Stimulated activated CD4-positive, alpha-beta T cell treated with anti-CD3 and anti-CD28 coated beads, Interleukin-2, amount 100 ng/mL, for 4 hours (primary cell): Measurements from ENCODE around the gene AWAT1.
"Not testable (repeated sequence)": the region's sequence is repeated elsewhere in the genome, so short reads cannot be mapped to it uniquely, and the experiment has no call there.

Experiments used
- DNase-seq: peaks from one replicate; pipeline ENCODE4 v3.0.0-alpha.2; 2020; ENCODE audit warnings: low read depth

AWAT1 gene

DNA sequence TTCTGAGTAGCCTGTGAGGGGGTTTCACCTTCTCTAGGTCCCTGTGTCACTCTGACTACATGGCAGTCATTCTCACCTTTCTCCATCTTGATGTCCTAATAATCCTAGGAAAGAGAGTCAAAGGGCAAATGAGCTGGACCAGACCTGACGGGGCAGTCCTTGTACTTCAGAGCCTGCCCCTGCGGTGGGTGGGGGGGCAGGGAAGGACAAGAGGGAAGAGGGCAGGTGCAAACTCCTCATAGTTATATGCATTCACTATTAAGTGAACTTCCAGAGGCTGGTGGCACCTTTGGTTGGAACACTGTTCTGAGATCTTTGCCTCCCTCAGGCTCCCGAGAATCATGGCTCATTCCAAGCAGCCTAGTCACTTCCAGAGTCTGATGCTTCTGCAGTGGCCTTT lies at the start of gene AWAT1:
Gene AWAT1, plus strand, starts transcription at position 301 of the 400 bp plus-strand sequence. Its CDS starts 41 bp downstream, at position 342.
- DNase-seq, result no peak

DNA sequence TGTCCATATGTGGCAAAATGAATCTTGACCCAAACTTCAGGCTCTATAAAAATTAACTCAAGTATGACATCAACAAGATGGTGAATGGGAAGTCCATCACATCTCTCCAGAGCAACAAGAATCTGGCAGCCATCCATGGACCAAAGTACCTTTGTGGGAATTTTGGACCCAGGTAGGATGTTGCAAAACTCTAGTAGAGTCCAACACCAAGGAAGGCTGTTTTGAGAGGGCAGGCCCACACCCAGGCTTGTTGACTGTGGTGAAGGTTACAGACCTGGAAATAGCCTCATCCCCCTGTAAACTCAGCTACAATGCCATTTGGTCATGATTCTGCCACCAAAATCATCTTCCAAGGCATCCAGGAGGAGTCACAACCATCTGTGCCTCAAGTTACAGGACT lies 44.2 kb upstream of the AWAT1 start:
- DNase-seq, result no peak

- DNase-seq, result peak; percentile 52
These were observed 37.3 kb upstream of the AWAT1 start for GRCh38 chrX:70196961-70197720.

DNA sequence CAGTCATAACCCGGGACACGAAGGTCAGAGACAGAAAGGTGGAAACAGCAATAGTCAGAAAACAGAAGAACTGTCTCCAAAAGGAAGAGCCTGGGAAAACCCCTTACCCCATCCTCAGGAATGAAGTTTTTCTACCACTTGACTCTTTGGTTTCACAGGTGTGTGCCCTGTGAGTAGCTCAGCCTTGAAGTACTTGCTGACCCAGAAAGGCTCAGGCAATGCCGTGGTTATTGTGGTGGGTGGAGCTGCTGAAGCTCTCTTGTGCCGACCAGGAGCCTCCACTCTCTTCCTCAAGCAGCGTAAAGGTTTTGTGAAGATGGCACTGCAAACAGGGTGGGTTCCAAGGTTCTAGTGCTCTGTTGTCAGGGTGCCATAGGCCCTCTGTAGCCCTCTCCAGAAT lies 32.7 kb upstream of the AWAT1 start:
- DNase-seq, result no peak

GRCh38 chrX:70208479-70208878 lies 26.0 kb upstream of the AWAT1 start:
- DNase-seq, result no peak

DNA sequence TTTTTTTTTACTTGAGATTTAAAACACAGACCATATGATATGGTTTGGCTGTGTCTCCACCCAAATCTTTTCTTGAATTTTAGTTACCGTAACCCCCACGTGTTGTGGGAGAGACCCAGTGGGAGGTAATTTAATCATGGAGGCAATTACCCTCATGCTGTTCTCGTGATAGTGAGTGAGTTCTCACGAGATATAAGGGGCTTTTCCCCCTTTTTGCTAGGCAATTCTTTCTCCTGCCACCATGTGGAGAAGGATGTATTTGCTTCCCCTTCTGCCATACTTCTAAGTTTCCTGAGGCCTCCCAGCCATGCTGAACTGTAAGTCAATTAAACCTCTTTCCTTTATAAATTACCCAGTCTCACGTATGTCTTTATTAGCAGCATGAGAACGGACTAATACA lies 24.9 kb upstream of the AWAT1 start:
- not testable (repeated sequence) for DNase-seq

- DNase-seq, result no peak
These were observed 14.3 kb upstream of the AWAT1 start for GRCh38 chrX:70219938-70220764.

DNA sequence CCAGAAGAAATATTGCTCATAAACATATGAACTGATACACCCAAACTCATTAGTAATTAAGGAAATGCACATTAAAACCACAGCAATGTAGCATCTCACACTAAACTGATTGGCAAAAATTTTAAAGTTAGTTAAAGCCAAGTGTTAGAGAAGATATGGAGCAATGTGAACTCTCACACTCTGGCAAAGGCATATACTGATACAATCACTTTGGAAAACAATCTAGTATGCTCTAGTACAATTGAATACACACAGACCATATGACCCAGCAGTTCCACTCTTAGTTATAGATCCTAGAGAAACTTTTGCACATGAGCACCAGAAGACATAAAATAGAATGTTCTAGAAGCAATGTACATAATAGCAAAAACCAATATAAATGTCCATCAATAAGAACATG lies 8.4 kb upstream of the AWAT1 start:
- no peak for DNase-seq

- no peak for DNase-seq
These were observed 7.8 kb upstream of the AWAT1 start for GRCh38 chrX:70226687-70227086.

- no peak for DNase-seq
These were observed 2.8 kb upstream of the AWAT1 start for GRCh38 chrX:70231666-70232065.

- no peak for DNase-seq
These were observed 6.3 kb downstream of the AWAT1 start for GRCh38 chrX:70240751-70241150.

DNA sequence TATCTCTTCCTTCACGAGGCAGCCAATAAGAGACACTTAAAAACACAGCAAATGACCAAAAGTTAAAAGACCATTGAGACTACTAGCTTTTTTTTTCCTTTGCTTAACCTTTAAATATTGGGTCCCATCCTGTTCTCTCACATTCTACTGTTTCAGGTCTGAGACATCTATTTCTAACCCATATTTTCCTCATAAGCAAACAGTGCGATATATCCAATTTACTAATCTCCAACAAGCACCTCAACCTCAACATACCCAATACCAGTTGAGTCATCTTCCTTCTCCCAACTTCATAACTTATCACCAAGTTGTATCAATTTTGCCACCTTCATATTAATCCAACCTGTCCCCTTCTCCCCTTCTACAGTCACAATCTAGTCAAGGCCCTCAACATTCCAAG lies 7.0 kb downstream of the AWAT1 start:
- no peak for DNase-seq

DNA sequence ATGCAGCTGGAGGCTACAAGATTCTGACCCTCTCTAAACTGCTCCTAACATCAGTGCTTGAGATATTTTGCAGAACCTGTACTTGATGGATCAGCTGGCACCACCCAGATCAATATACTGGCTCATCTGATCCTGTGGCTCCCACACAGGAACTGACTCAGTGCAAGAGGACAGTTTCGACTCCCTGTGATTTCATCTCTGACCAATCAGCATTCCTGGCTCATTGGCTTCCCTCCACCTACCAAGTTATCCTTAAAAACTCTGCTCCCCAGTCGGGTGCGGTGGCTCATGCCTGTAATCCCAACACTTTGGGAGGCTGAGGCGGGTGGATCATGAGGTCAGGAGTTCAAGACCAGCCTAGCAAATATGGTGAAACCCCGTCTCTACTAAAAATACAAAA lies 9.1 kb downstream of the AWAT1 start:
- not testable (repeated sequence) for DNase-seq

DNA sequence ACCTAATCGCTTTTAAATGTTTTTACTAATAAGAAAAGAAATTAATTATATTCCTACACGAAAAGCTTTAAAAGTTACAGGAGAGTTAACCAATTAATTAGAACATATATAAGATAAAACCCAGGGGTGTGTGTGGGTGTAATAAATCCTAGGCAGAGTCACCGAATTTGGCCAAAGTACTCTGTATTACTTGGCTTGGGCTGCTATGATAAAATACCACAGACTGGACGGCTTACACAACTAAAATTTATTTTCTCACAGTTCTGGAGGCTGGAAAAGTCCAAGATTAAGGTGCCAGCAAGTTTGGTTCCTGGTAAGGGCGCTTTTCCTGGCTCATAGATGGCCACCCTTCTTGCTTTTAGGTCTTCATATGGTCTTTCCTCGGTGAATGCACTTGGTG lies 10.4 kb downstream of the AWAT1 start:
- no peak for DNase-seq

DNA sequence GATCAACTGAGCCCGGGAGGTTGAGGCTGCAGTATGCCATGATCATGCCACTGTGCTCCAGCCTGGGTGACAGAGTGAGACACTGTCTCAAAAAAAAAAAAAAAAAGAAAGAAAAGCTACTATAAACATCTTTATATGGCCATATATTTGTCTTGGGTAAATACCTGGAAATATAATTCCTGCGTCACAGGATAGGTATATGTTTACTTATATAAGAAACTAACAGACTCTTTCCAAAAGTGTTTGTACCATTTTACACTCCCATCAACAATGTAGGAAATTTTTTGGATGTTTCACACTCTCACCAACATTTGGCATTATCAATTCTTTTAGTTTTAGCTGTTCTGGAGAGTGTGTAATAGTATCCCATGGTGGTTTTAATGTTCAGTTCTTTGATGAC lies 12.8 kb downstream of the AWAT1 start:
- DNase-seq, result no peak

DNA sequence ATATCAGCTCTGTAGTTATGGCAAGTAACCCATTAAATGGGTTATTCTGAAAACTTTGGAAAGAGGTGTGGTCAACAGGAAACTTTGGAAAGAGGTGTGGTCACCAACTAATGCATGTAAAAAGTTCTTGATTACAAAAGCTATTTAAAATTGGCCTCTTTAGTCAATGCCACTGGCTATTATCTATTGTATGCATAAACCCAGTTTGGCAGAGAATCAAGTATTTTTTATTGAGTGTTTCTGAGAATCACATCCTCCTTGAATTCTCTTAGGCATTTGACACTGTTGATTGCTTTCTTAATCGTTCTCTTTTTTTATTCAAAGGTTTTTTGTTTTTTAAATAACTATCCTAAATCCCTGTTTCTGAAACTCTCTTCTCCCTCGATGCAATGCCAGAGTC lies 18.0 kb downstream of the AWAT1 start:
- DNase-seq, result no peak

DNA sequence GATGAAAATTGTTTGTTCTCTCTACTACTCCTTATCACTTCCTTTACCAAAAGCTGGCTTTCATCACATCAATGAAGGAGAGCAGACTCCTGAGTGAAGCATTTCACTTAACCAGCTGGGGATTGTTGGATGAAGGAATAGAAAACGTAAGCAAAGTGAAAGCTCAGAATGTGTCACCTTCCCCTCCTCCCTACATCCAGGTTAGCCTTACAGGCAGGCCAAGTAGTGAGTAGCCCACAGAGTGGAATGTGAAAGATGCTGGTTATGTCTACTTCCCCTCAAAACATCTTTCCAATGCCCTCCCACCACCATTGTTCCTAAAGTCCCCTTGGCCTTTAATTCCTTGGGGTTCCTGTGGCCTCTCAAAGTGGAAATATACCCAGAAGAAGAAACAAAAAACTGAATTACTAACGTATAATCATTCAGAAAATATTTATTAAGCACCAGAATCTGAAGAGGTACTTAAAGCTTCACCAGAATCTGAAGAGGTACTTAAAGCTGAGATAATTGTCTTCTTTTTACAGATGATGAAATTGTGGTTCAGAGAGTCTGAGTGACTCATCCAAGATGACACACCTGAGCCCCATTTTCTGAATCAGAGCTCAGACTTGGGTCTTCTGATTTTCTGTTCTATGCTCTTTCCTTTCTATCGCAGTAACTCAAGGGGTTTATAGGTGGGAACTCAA lies 19.1 kb downstream of the AWAT1 start:
- DNase-seq, result no peak

DNA sequence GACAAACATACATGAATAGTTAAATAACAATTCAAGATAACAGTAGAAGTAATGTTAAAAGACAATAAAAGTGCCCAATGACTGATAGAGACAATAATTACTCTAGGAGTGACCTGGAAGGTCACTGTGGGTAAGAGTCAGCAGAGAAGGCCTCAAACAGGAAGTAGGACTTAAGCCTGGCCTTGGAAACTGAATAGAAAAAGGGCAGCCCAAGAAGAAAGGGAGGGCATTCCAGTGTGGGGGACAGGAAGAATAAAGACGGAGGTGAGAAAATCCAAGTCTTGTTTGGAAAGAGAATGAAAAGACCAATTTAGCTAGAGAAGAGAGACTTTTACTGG lies 19.6 kb downstream of the AWAT1 start:
- no peak for DNase-seq

GRCh38 chrX:70254909-70255308 lies 20.5 kb downstream of the AWAT1 start:
- DNase-seq, result no peak

- no peak for DNase-seq
These were observed 21.0 kb downstream of the AWAT1 start for GRCh38 chrX:70255452-70255851.

GRCh38 chrX:70257423-70258288 lies 23.2 kb downstream of the AWAT1 start:
- DNase-seq, result no peak

GRCh38 chrX:70260104-70260503 lies 25.6 kb downstream of the AWAT1 start, which contains the start of gene P2RY4:
TSS of gene P2RY4 (minus strand) at chrX:70260204. CDS start at chrX:70259624, 580 bp downstream.
- no peak for DNase-seq
